Body of pancreas (tissue), 4 donors: ENCODE results near the gene KLHDC7B.

Source experiments
- POLR2A ChIP-seq, 3 donors: fragments of 450-650 bp; IDR thresholded peaks; one replicate each; pipeline ENCODE4 v1.6.1; 2016; ENCODE audit warnings: antibody characterized with exemption in 3 of 3, mild to moderate bottlenecking in 2 of 3
- TF ChIP-seq, protein P1 (sequence below), 7 experiments: fragments of 450-650 bp in 4 of 7; fragments of 200-600 bp in 3 of 7; sonication (generic) in 3 of 7; IDR thresholded peaks; one replicate each; pipeline ENCODE4 v1.5.1; 2016 to 2019; ENCODE audit warnings: antibody characterized with exemption in 7 of 7

DNA sequence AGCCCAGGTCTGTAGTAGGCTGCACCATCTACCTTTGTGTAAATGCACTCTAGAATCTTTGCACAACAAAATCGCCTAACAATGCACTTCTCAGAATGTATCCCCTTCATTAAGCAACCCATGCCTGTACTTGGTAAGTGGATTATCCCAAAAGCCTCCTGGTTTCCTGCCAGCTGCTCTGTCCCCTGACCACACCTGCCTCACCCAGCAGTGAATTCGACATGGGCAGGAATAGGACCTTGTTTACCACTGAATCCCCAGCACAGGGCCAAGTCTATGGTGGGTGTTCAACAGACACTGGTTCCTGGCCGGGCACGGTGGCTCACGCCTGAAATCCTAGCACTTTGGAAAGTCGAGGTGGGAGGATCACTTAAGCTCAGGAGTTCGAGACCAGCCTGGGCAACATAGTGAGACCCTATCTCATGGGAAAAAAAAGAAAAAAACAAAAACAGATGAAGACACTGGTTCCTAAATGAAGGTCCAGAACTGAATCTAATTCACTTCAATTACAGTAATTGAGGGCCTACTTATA is 22.1 kb downstream of the KLHDC7B start:
- no peak for TF ChIP-seq POLR2A (IDR thresholded peaks at IDR 0.05)
- TF ChIP-seq, protein P1, sequence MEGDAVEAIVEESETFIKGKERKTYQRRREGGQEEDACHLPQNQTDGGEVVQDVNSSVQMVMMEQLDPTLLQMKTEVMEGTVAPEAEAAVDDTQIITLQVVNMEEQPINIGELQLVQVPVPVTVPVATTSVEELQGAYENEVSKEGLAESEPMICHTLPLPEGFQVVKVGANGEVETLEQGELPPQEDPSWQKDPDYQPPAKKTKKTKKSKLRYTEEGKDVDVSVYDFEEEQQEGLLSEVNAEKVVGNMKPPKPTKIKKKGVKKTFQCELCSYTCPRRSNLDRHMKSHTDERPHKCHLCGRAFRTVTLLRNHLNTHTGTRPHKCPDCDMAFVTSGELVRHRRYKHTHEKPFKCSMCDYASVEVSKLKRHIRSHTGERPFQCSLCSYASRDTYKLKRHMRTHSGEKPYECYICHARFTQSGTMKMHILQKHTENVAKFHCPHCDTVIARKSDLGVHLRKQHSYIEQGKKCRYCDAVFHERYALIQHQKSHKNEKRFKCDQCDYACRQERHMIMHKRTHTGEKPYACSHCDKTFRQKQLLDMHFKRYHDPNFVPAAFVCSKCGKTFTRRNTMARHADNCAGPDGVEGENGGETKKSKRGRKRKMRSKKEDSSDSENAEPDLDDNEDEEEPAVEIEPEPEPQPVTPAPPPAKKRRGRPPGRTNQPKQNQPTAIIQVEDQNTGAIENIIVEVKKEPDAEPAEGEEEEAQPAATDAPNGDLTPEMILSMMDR (IDR thresholded peaks at IDR 0.05) = no peak
